Lung (tissue), 12 donors: ENCODE data around the gene RPUSD3. TPM values are rescaled to one million over a fixed set of nuclear protein-coding genes. Genes with fewer than 3 reads are reported as not detected.

Experiments
- ATAC-seq: fragments of 200-7000 bp; cut with Tn5 transposase; one replicate; pipeline ENCODE4 v1.9.1; 2020; ENCODE audit warnings: moderate number of reproducible peaks; ENCODE audit not compliant: insufficient read depth, low FRiP score
- DNase-seq, 3 donors: peaks; one replicate each; pipeline ENCODE4 v3.0.0-alpha.2; 2013 to 2017
- H3K27ac ChIP-seq, 2 donors: one replicate each; pipeline ENCODE4 v1.5.1; 2013; ENCODE audit warnings: mild to moderate bottlenecking in 2 of 2, moderate library complexity in 2 of 2, control low read depth in 1 of 2, inconsistent platforms in 1 of 2, low read depth in 1 of 2, low read length in 1 of 2
- H3K27me3 ChIP-seq, 3 donors: one replicate each; pipeline ENCODE4 v1.5.1; 2013; ENCODE audit warnings: low read length in 2 of 3; ENCODE audit not compliant: control insufficient read depth in 3 of 3, insufficient read depth in 3 of 3
- H3K36me3 ChIP-seq, 4 donors: one replicate each; pipeline ENCODE4 v1.5.1; 2013; ENCODE audit warnings: low read length in 4 of 4, mild to moderate bottlenecking in 1 of 4, moderate library complexity in 1 of 4; ENCODE audit not compliant: control insufficient read depth in 4 of 4, insufficient read depth in 4 of 4
- H3K4me1 ChIP-seq, 5 donors: one replicate each; pipeline ENCODE4 v1.5.1; 2013; ENCODE audit warnings: low read length in 5 of 5, mild to moderate bottlenecking in 2 of 5, moderate library complexity in 1 of 5; ENCODE audit not compliant: control insufficient read depth in 5 of 5, insufficient read depth in 5 of 5
- H3K4me3 ChIP-seq: one replicate; pipeline ENCODE4 v1.5.1; 2013; ENCODE audit warnings: mild to moderate bottlenecking, control low read depth, moderate library complexity
- H3K9ac ChIP-seq, 2 donors: one replicate each; pipeline ENCODE4 v1.5.1; 2013; ENCODE audit warnings: low read length in 2 of 2, control low read depth in 1 of 2; ENCODE audit not compliant: insufficient read depth in 1 of 2
- H3K9me3 ChIP-seq, 4 donors: one replicate each; pipeline ENCODE4 v1.5.1; 2013; ENCODE audit warnings: low read length in 3 of 4, mild to moderate bottlenecking in 1 of 4, moderate library complexity in 1 of 4; ENCODE audit not compliant: control insufficient read depth in 4 of 4, insufficient read depth in 3 of 4
- CTCF ChIP-seq: IDR thresholded peaks from 2 replicates; pipeline ENCODE4 v1.5.1; 2012; ENCODE audit warnings: mild to moderate bottlenecking; ENCODE audit errors: control extremely low read depth, extremely low read depth
- WGBS, 2 donors: extraction: QIAGEN DNeasy Blood & Tissue Kit; methylation state at CpG; one replicate each; pipeline ENCODE4 v1.1.7; 2013; 5-methylcytosine and 5-hydroxymethylcytosine counted together
- polyA plus RNA-seq, 2 donors: library from polyadenylated mRNA; stranded (reverse); fragments of 200-250 nt; gene quantifications; one replicate each; pipeline ENCODE4 v1.2.1, GENCODE V29; 2013
- total RNA-seq, 2 donors: library from RNA; depleted of rRNA in 1 of 2; stranded (reverse); fragments of >200 nt in 1 of 2; gene quantifications; one replicate each; pipeline ENCODE4 v1.2.1, GENCODE V29; 2014 to 2021
- donor health status: control.
- donor health status: control.
- donor health status: Bipolar disorder and iron deficiency.
- donor health status: healthy.
- donor health status: DM: yes; HTN: yes; CAD: no.

The RPUSD3 gene
- total and polyA plus RNA-seq, 4 donors: 16.3 to 34.9 (median 26.3) TPM

GRCh38 chr3:9791127-9791526 lies 52.7 kb downstream of the RPUSD3 start:
- no peaks in the 10 kb centered on the region for H3K9me3 ChIP-seq
- H3K4me1 ChIP-seq: peaks cover 0 to 21% (median 4%) of the 10 kb centered on the region in 5 donors
- H3K9ac ChIP-seq: no peak overlapping the region
- no peak overlapping the region for H3K4me3 ChIP-seq
- 94 to 95% methylated on average over 11 of the region's 11 CpGs for WGBS, 2 donors
- ATAC-seq: no peak
- TF ChIP-seq CTCF: no peak
- no peaks in the 10 kb centered on the region for H3K27me3 ChIP-seq
- peaks cover 3 to 23% (median 15%) of the 10 kb centered on the region in 4 donors for H3K36me3 ChIP-seq
- DNase-seq: no peak
- H3K27ac ChIP-seq: no peak overlapping the region

Other genes with a start within 250 kb of the RPUSD3 start
- 10 to 100 TPM; 27.7 to 58.4 TPM for gene MTMR14, start 194.5 kb downstream of the RPUSD3 start, total RNA-seq
- gene MTMR14, start 194.5 kb downstream of the RPUSD3 start, polyA plus RNA-seq: 10 to 100 TPM; 34.3 to 51.1 TPM
- gene CPNE9, start 140.2 kb downstream of the RPUSD3 start, total RNA-seq: under 1 TPM in 1 of 2 donors, not detected in 1; 0.34 TPM
- gene CPNE9, start 140.2 kb downstream of the RPUSD3 start, polyA plus RNA-seq: under 1 TPM; 0.11 to 0.16 TPM
- 10 to 100 TPM; 18.4 to 26.4 TPM for gene BRPF1, start 112.3 kb downstream of the RPUSD3 start, total RNA-seq
- 10 to 100 TPM in 1 of 2 donors, 1 to 10 TPM in 1; 8.3 to 13.7 TPM for gene BRPF1, start 112.3 kb downstream of the RPUSD3 start, polyA plus RNA-seq
- gene OGG1, start 94.1 kb downstream of the RPUSD3 start, total RNA-seq: 10 to 100 TPM; 29.3 to 31.2 TPM
- gene OGG1, start 94.1 kb downstream of the RPUSD3 start, polyA plus RNA-seq: 10 to 100 TPM; 13.2 to 17.3 TPM
- gene CAMK1, start 74.1 kb downstream of the RPUSD3 start, total RNA-seq: 10 to 100 TPM; 21.7 to 35.0 TPM
- gene CAMK1, start 74.1 kb downstream of the RPUSD3 start, polyA plus RNA-seq: 10 to 100 TPM; 30.5 to 43.9 TPM
- 10 to 100 TPM; 48.7 to 62.3 TPM for gene TADA3, start 51.5 kb downstream of the RPUSD3 start, total RNA-seq
- 10 to 100 TPM; 41.6 to 57.8 TPM for gene TADA3, start 51.5 kb downstream of the RPUSD3 start, polyA plus RNA-seq
- 100 to 1,000 TPM in 1 of 2 donors, 10 to 100 TPM in 1; 74.9 to 174 TPM for gene ARPC4, start 50.9 kb downstream of the RPUSD3 start, total RNA-seq
- gene ARPC4, start 50.9 kb downstream of the RPUSD3 start, polyA plus RNA-seq: 100 to 1,000 TPM in 1 of 2 donors, 10 to 100 TPM in 1; 85.3 to 239 TPM
- 10 to 100 TPM; 40.7 to 82.3 TPM for gene TTLL3, start 33.7 kb downstream of the RPUSD3 start, total RNA-seq
- gene TTLL3, start 33.7 kb downstream of the RPUSD3 start, polyA plus RNA-seq: 10 to 100 TPM; 28.4 to 34.2 TPM
- gene CIDEC, start 36.2 kb upstream of the RPUSD3 start, total RNA-seq: not detected
- gene CIDEC, start 36.2 kb upstream of the RPUSD3 start, polyA plus RNA-seq: under 1 TPM in 1 of 2 donors, not detected in 1; 0.08 TPM
- gene JAGN1, start 46.6 kb upstream of the RPUSD3 start, total RNA-seq: 10 to 100 TPM; 20.7 to 28.7 TPM
- 10 to 100 TPM; 41.0 to 43.7 TPM for gene JAGN1, start 46.6 kb upstream of the RPUSD3 start, polyA plus RNA-seq
- gene IL17RE, start 58.8 kb upstream of the RPUSD3 start, total RNA-seq: 10 to 100 TPM; 11.3 to 22.9 TPM
- 10 to 100 TPM in 1 of 2 donors, 1 to 10 TPM in 1; 7.0 to 26.1 TPM for gene IL17RE, start 58.8 kb upstream of the RPUSD3 start, polyA plus RNA-seq
- gene IL17RC, start 73.1 kb upstream of the RPUSD3 start, total RNA-seq: 10 to 100 TPM; 31.7 to 35.4 TPM
- 10 to 100 TPM; 20.5 to 39.8 TPM for gene IL17RC, start 73.1 kb upstream of the RPUSD3 start, polyA plus RNA-seq
- gene CRELD1, start 89.8 kb upstream of the RPUSD3 start, total RNA-seq: 10 to 100 TPM; 37.7 to 60.1 TPM
- gene CRELD1, start 89.8 kb upstream of the RPUSD3 start, polyA plus RNA-seq: 10 to 100 TPM; 28.0 to 45.7 TPM
- gene PRRT3, start 108.4 kb upstream of the RPUSD3 start, total RNA-seq: 1 to 10 TPM; 2.1 to 5.2 TPM
- gene PRRT3, start 108.4 kb upstream of the RPUSD3 start, polyA plus RNA-seq: 1 to 10 TPM; 1.1 to 1.5 TPM
- gene EMC3, start 142.8 kb upstream of the RPUSD3 start, total RNA-seq: 10 to 100 TPM; 64.2 to 82.5 TPM
- gene EMC3, start 142.8 kb upstream of the RPUSD3 start, polyA plus RNA-seq: 100 to 1,000 TPM in 1 of 2 donors, 10 to 100 TPM in 1; 51.9 to 116 TPM
- 1 to 10 TPM; 5.8 to 8.6 TPM for gene FANCD2, start 182.4 kb upstream of the RPUSD3 start, total RNA-seq
- 1 to 10 TPM; 2.9 to 3.0 TPM for gene FANCD2, start 182.4 kb upstream of the RPUSD3 start, polyA plus RNA-seq